ENCODE results near the gene XKR8. TPM values are rescaled to one million over a fixed set of nuclear protein-coding genes. Genes with fewer than 3 reads are reported as not detected.

XKR8 gene
- total RNA-seq, 1 experiment from 2014 or later: 17.2 TPM

- no peak overlapping the region for H3K23ac ChIP-seq (ENCODE audit: insufficient read length, low read depth, low read length)
- H2AFZ ChIP-seq (ENCODE audit: low read length): no peak overlapping the region
- H3K4ac ChIP-seq (ENCODE audit: low read depth, low read length): no peak overlapping the region
- DNase-seq: peak; percentile 45
- H4K5ac ChIP-seq (ENCODE audit: insufficient read length, low read depth, low read length): no peak overlapping the region
- no peaks in the 10 kb centered on the region for H3K9me3 ChIP-seq (ENCODE audit: control insufficient read depth, low read depth, low read length)
- Mint-ChIP-seq H3K4me3 (peak overlapping the region; percentile 72 to 83; a peak in 4 of 5 replicates), H3K4me1 (peaks cover 20 to 26% of the 10 kb centered on the region in 2 experiments), H3K9me3 (no peaks in the 10 kb centered on the region; a peak in 1 of 5 replicates), H3K27ac (peak overlapping the region in 2 of 3 experiments; percentile 16 to 74; a peak in 2 of 7 replicates), H3K36me3 (ENCODE audit: insufficient read depth in 1 of 3, low read depth in 3 of 3) (peaks cover 12 to 40% (median 38%) of the 10 kb centered on the region in 3 experiments; a peak in 6 of 7 replicates), H3K27me3 (ENCODE audit: low read depth) (no peaks in the 10 kb centered on the region)
- H3K79me2 ChIP-seq (ENCODE audit: insufficient read depth, low read length): no peaks in the 10 kb centered on the region
- H3K9ac ChIP-seq (ENCODE audit: extremely low read depth, insufficient read length, low read length): no peak overlapping the region
- H2BK120ac ChIP-seq (ENCODE audit: low read depth, low read length, poor library complexity, severe bottlenecking): no peak overlapping the region
- H3K27ac ChIP-seq (ENCODE audit: insufficient read length, low read depth, low read length): no peak overlapping the region
- no peak overlapping the region for H2BK20ac ChIP-seq (ENCODE audit: low read depth, low read length, poor library complexity, severe bottlenecking)
- H3K4me2 ChIP-seq (ENCODE audit: insufficient read depth, insufficient read length, low read length): no peak overlapping the region
- no peak overlapping the region for H2BK12ac ChIP-seq (ENCODE audit: insufficient read length, low read depth, low read length)
- H3K27me3 ChIP-seq (ENCODE audit: insufficient read depth, low read length): no peaks in the 10 kb centered on the region
- H2BK15ac ChIP-seq (ENCODE audit: low read depth, low read length): no peak overlapping the region
- no peak for TF ChIP-seq CTCF (conservative IDR thresholded peaks at IDR 0.05)
- no peak overlapping the region for H3K18ac ChIP-seq (ENCODE audit: insufficient read length, low read depth, low read length)
- H4K91ac ChIP-seq (ENCODE audit: insufficient read length, low read depth, low read length): no peak overlapping the region
- no peaks in the 10 kb centered on the region for H3K79me1 ChIP-seq (ENCODE audit: insufficient read depth, low read depth, low read length, poor library complexity, severe bottlenecking)
- H2AK5ac ChIP-seq (ENCODE audit: insufficient read length, low read length): no peak overlapping the region
- no peak overlapping the region for H3K56ac ChIP-seq (ENCODE audit: insufficient read length, low read depth, low read length)
- H3K4me1 ChIP-seq (ENCODE audit: insufficient read depth, low read length): no peaks in the 10 kb centered on the region; the same call in 1 of the 2 replicates
- no peak overlapping the region for H2BK5ac ChIP-seq (ENCODE audit: insufficient read length, low read length)
- peaks cover 4% of the 10 kb centered on the region for H3K23me2 ChIP-seq (ENCODE audit: insufficient read length, low read depth, low read length, poor library complexity, severe bottlenecking)
- H3K14ac ChIP-seq (ENCODE audit: insufficient read depth, low read length): no peak overlapping the region
- no peak overlapping the region for H3T11ph ChIP-seq (ENCODE audit: low read length)
- no peak overlapping the region for H4K8ac ChIP-seq (replicated peaks; ENCODE audit: insufficient read length, low read depth, low read length)
- no CpG with 5 or more reads among the region's 4 CpGs for WGBS (ENCODE audit: extremely low coverage, insufficient read length, low lambda C conversion rate)
- H4K20me1 ChIP-seq (ENCODE audit: control insufficient read depth, insufficient read depth, insufficient read length): no peaks in the 10 kb centered on the region
Observed at GRCh38 chr1:27961646-27962221, 2.0 kb downstream of the XKR8 start.
